GM12872 (cell line): ENCODE data around the gene GTPBP1.
A peak's percentile ranks its signal among the peaks of the same experiment; 100 is the strongest.

ENCODE experiments used
- CTCF ChIP-seq: IDR thresholded peaks from 3 replicates; pipeline ENCODE4 v1.5.1; 2011; ENCODE audit warnings: low read depth, mild to moderate bottlenecking, low read length, moderate library complexity; ENCODE audit not compliant: insufficient read depth

Gene GTPBP1

GRCh38 chr22:38758276-38758945, 52.7 kb downstream of the GTPBP1 start:
- TF ChIP-seq CTCF: no peak

GRCh38 chr22:38759005-38759404, 53.3 kb downstream of the GTPBP1 start:
- no peak for TF ChIP-seq CTCF

GRCh38 chr22:38760477-38761201, 54.9 kb downstream of the GTPBP1 start:
- no peak for TF ChIP-seq CTCF

- no peak for TF ChIP-seq CTCF
These were observed 55.7 kb downstream of the GTPBP1 start for GRCh38 chr22:38761202-38762162.

- no peak for TF ChIP-seq CTCF
These were observed 56.8 kb downstream of the GTPBP1 start for GRCh38 chr22:38762551-38762983.

GRCh38 chr22:38766076-38766777, 60.5 kb downstream of the GTPBP1 start:
- TF ChIP-seq CTCF: peak; percentile 93
